Fibroblast of peridontal ligament (primary cell): ENCODE data around the gene PAX8.

Source experiments
- DNase-seq: peaks from one replicate; pipeline ENCODE4 v3.0.0-alpha.2; 2010; ENCODE audit errors: extremely low read depth

The PAX8 gene

DNA sequence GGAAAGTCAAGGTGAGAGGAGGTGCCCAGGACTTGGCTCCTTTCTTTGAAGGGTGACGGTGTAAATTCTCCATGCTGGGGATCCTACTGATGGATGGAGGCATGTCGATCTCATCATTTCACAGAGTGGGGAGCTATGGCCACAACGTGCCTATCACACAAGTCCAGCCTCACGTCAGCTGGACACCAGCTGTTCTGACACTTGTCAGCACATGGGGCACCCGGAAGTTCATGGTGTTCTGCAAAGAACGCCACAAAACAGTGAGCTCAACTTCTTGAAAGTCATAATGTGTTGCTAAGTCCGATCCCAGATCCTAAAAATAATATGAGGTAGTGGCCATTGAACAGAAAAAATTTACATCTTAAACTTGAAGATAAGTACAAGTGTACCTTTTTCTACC is 12.3 kb downstream of the PAX8 start:
- DNase-seq, result no peak

DNA sequence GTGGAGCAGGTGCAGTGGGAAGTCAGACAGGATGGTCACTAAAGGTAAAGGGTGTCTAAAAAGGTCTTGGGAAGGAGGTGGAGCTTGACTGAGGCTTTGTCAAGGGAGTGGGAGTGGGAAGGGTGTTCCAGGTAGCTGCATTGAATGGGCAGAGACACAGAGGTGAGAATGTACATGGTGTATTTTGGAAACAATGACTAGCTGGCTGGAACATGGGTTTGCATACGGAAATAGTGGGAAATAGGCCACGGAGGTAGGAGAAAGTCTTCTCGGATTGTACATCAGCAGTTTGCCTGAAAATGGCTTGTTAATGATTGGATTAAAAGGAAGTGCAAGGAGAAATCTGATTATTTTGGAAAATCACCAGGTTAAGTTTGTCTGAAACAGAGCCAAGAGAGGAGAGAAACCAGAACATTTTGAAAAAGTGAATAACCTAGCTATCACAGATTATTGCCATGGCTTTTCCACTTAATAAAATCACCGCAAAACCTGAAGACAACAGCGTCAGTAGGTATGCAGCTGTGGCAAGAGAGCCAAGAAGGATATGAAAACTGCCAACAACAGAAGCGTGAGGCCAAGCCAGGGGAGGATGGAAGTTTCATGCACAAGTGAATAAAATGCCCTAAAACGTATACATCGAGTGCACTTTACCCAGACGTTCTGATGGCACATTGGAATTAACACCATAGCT is 13.9 kb downstream of the PAX8 start:
- DNase-seq, result no peak

DNA sequence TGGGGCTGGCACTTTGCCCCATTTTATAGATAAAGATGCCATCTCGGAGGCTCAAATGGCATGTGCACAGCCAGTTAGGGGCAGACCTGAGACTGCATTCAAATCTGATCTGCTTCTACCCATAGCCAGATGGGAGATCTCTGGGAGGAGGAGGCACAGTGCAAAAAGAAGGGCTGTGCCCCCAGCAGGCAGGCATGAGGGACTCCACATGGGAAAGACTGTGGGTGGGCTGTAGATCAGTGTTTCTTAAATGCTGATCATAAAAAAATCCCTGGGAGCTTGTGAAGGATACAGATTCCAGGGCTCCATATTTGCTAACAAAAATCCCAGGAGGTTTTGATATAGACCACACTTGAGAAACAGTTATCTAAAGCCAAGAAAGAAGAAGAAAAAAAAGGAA is 15.2 kb downstream of the PAX8 start:
- DNase-seq, result no peak

DNA sequence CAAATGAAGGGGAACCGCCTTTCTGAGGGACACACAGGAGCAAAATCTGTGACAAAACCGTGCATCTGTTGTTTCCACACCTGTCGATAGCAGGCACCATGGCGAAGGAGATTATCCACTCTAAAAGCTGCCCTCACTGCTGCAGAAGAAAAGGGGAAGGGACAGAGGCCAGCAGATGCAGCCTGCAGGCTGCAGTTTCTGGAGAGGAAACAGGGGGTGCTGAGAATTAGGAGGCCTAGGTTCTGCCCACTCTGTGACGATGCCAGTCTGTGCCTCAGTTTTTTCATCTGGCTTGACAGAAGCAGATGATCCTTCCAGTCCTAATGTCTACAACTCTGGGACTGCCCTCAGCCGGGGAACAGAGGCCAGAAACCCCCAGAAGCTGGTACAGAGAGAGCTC is 17.7 kb downstream of the PAX8 start:
- no peak for DNase-seq

DNA sequence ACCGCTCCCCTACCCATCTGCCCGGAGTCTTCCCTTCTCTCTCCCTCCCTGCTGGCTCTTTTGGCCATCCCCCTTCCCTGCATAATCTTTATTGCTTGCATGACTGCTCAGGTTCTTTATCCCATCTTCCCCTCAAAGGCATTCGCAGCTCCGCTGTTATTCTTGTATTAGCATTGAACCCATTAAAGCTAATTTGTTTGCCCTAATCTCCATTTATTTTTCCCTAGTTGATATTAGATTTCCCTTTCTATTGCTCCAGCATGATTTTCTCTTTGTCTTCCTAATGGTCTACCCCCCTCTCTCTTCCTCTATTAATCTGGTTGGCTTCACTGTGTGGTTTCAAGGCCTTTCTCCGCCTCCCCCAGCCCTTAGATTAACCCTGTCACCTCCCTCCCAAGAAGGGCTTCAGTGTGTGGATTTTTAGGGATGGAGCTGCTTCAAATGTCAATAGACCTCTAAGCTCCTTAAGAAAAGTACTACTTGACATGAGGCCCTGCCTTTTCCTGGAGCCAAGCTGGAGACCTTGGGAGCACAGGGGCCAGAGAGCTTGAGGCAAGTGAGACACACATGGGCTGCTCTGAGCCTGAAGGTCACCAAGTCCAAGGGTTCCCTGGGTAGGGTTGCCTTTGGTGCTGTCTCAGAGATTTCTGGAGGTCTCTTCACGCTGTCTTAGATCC is 20.1 kb downstream of the PAX8 start:
- DNase-seq, result no peak

DNA sequence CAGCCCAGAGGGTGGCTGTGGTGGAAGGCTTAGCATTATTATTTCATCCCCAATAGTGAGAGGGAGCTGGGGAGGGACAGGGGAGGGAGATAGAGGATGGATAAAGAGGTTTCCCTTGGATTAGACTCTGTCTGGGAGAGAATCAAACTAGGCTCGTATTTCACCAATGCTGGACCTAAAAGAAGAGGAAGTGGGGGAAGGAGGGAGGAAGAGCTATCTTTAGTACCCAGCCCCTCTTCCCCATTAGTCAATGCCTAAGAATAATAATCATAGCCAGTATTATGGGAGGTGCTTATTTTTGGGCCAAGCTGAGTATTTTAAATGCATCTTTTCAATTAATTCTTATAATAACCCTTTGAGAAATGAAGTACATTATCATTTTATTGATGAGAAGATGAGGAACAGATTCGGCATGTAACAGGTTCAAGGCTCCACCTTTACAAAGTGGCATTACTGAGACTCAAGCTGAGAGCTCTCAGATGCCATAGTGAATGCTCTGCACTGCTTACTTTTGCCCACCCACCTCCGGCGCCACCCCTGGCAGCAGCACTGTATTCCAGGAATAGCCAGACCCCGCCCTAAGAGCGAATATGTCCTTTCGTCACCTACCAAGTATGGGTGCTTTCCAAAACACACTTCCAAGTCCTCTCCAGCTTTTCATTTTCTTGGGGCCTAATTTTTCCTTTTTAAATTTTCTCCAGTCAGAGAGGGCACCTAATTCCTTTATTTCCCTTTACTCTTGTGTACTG is 21.0 kb downstream of the PAX8 start:
- no peak for DNase-seq

DNA sequence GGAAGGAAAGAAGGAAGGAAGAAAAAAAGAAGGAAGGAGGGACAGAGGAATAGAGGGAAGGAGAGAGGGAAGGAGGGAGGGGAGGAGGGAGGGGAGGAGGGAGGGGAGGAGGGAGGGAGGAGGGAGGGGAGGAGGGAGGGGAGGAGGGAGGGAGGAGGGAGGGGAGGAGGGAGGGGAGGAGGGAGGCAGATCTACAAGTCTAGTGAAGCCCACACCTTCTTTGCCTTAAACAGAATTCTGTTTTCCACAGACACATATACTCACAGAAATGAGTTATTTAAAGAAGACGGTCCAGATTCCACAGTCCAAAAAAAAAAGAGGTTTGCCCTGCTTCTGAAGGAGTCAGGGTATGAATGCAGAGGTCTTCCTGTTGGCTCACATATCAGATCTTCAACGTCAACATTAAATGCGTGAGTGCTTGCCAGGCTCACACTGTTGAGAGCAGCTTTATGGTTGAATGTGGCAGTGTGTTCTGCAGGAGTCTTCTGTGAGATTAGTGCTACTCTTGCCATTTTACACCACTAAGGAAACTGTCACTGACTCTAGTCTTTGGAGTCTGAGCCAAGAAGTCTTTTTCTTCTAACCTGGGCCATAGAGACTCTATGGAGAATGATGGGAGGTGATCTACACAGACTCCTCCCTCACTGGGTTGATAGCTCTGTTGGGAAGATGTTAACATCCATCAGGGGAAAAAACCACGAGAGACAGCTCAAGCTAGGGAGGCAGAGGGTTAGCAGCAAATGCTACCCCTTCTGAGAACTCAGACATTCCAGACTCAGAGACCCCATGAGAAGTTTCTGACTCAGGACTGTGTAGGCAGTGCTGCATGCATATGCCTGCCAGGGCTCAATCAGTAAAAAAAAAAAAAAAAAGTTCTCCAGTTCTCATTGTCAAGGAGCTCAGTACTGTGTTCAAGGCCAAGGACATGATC is 23.3 kb downstream of the PAX8 start:
- DNase-seq, result no peak

DNA sequence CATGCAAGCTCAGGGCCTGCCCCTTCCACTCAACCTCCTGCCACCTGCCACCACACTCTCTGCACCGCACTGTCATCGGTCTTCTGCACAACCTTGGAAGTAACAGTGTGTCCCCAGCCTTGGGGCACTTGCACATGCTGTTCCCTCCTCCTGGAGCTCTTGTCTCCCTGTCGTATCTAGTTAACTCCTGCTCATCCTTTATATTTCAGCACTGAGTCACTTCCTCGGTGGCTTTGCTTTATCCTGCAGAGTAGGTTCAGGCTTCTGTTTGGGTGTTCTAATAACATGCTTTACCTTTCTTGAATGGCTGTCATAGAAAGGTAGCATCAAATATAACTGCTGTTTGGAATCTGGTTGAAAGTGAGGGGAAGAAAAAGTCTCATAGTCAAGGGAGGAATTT is 25.3 kb downstream of the PAX8 start:
- no peak for DNase-seq

DNA sequence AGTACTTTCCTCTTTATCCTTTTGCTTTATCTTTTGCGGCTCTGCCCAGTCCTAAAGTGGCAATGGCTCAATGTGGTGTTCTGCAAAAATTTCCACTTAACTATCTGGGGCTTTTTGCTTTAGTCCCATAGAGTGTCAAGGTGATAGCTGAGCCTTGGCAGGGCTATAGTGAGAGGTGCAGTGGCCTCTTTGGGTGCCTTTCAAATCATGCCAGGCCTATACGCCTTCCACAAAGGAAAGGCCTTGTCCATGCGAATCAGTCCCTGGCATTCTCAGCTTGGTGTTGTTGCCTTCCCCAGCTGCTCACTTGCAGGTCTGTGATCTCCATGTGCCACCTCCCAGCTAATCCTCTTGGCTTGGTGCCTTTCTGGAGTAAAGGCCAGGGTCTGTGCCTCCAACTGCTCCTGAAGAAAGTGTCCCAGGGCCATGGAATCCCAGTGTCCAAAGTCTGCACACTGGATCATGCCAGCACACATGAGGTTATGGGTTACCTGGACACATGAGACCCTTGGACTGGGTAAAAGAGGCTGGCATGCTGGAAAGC is 26.6 kb downstream of the PAX8 start:
- no peak for DNase-seq

DNA sequence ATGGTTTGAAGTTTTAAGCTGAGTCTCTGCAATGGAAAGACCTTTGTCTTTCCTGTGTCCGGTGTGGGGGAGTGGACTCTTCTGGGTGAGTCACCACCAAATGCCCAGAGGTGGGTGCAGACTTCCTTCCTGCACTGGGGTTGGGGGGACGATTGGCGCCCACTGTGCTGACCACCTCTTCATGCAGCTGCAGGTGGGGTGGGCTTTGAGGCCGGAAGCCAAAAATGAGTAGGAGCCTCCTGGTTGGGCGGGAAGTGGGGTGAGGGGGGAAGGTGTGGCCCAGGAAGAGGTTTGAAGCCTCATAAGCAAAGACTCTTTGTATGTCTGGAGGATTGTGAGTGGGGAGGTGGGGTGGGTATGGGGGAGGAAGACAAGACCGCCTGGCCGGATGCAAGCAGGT is 27.6 kb downstream of the PAX8 start:
- DNase-seq, result no peak

DNA sequence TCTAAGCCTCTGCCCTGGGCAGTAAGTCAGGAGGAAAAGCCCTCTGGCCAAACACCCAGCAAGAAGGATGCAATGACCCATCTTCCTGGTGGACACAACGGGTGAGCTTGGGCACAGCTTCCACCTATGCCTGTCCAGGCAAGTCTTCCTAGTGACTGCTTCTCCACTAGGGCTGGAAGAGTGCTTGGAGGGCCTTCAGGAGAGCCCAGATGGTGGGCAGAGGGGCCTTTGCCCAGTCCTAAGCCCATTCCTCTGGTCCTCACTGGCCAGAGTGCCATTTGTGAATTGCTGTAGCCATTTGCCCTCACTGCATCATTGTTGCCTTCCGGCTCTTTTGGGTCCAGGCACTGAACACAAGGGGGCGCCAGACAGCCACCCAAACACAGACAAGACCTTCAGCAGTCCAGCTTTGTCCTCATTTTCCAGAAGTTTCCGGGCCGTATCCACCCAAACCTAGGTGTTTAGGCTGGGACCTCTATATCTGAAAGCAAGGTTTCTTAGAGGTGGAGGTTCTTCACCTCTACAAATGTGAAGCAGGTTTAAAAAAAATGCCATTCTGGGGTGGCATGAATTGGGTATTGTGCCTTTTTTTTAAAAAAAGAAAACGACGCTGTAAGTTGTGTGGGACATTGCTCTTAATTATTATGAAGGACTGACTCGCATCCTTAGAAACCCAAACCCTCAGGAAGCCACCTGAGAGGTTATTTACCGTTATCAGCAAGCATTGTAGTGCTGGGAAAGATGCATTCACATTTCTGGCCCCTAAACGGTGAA is 29.5 kb downstream of the PAX8 start:
- DNase-seq, result peak; percentile 81

DNA sequence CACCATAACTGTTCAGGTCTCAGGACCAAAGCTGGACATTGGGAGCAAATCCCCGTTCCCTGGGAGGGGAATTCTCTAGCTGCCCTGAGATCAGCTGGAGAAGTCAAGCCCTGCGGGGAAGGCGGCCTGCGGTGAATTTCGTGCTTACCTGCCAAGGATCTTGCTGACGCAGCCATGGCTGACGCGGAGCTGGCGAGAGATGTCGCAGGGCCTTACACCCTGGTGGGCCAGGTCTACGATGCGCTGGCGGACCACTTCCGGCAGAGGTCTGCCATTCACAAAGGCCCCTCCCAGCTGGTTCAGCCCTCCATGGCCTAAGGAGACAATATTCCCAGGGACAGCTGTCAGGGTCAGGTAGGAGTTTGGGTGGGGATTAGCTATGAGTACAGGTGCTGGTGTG is 32.1 kb downstream of the PAX8 start:
- DNase-seq, result no peak

DNA sequence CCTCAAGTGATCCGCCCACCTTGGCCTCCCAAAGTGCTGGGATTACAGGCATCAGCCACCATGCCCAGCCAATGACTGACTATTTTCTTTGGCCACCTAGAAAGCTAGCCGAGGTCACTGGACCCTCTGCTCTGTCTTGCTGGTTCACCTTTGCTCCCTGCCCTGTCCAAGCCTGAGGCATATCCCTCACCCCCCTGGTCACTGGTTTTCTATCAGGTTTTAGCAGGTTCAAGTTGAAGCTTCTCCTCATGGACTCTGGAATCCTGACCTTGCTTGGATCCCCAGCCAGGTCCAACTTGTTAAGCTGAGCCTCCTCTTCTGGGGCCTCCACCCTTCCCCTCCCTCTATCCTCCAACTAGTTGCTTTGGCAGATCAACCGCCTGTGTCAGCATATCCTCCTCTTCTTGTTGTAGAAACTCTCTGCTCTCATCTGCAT is 33.4 kb downstream of the PAX8 start:
- peak; percentile 12 for DNase-seq

DNA sequence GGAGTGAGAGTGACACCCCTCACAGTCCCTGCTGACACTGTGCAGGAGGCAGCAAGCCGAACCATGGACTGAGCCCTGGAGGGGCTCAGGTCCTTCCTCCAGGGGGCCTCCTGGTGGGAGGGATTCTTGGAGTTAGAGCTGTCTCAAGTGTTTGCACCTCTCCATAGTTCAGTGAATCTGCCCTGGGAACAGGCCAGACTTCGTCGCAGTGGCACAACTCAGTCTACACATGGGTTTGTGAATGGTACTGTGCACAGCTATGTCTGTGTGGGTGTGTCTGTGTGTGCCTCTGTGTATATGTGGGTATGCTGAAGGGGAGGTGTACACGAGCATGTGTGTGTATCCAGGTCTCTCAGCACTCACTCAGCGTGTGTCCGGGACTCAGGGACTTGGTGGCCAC is 36.4 kb downstream of the PAX8 start:
- no peak for DNase-seq

DNA sequence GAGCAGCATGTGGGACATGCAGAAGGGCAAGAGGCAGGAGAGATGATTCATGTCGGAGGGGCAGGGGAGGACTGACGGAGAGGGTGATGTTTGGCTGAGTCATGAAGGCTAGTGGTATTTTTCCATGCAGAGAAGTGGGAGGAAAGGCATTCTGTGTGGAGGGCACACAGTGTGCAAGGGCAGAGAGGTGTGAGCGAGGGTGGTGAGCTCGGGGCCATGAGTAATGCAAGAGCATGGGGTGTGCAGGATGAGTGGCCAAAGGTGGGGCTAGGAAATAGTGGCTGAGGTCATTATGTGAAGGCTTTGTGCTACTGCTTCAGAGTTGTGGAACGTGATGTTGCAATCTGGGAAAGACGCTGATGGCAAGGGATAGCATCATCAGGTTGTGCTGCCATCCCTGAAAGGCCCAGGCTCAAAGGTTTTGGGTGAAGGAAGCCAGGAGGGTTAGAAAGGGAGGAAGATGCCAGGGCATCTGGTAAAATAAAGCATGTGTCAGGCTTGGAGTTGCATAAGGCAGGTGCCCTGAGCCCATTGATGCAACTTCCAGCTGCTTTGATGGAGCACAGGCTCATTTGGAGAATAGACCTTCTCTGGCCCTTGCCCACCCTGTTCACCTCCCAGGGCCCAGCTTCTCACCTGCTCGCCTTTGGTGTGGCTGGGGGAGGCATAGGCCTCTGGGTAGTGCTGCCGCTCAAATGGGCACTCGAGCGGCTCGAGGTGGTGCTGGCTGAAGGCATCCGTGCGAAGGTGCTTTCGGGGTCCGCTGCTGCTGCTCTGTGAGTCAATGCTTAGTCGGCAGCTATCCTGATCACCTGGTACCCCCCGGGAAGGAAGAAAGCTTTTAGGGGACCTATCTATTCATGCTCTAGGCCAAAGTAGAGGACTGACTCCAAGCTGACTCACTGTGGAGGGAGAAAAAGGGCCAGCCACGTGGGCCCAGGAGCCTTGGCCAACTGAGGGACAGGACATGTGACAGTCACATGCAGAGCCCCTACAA is 37.5 kb downstream of the PAX8 start:
- peak; percentile 97 for DNase-seq

DNA sequence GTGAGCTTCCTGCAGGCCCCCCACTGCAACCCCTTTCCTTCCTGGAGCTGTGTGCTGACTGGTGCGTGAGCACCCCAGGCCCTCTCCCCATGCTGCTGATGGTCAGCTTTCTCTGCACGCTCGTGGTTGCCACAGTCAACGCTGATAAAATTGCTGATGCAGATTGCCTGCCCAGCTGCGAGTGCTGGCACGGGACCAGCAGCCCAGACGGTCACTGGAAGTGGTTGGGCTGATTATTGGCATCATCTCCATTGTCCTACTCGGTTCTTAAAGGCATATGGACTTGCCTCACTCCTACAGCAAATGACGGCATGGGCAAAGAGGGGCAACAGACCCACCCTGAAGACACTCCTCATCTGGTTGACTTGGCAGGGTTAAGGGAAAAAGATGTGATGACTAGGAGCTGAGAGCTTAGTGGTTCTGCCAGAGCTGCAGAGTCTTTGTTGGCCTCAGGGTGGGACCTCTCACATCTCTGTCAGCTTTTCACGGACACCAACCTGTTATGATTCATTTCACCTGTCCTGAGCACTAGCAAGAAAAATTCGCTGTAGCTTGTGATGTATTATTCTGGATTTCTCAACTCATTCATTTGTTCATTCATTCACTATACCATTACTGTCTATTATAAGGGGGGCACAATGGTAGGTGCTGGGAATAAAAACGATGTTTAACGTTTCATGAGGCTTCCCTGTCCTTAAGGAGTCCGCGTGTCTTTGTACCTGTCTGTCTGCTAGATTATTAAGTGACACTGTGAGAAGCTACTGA is 38.4 kb downstream of the PAX8 start:
- DNase-seq, result peak; percentile 98

DNA sequence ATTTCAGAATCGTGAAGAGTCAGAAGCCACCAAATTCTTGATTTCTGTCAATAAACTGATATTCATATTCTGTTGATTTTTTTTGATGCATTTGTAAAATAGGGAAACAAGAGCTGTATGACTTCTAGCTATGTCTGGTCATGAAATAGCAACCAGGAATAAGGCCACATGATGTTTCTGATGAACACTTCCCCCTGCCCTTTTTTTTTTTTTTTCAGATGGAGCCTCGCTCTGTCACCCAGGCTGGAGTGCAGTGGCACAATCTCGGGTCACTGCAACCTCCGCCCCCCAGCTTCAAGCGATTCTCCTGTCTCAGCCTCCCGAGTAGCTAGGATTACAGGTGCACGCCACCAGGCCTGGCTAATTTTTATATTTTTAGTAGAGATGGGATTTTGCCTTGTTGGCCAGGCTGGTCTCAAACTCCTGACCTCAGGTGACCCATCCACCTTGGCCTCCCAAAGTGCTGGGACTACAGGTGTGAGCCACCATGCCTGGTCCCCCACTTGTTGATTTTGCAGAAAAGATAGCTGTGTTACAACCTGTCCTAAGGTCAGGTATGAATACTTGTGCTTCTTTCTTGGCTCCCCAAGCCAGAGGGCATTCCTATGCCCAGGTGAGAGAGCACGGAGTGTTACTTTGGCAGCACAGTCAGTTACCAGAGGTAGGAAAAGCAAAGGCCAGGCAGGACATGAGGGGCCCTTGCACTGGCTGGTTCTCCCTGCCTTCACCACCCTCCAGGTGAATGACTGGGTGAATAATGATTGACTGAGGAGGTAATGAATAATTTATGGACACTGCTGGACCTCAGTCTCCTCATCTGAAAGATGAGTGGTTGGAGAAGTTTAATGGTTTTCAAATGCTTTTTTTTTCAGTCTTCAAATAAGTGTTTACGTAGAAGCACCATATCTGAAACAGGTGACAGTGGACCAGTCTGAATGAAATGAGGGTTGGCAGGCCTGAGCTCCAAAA is 39.6 kb downstream of the PAX8 start:
- DNase-seq, result no peak
